DMS53 (cell line): Measurements from ENCODE around the gene SDCCAG8.

Source experiments
- DNase-seq: peaks from one replicate; lab custom pipeline; 2025; lab: John Stamatoyannopoulos, UW

Gene SDCCAG8

DNA sequence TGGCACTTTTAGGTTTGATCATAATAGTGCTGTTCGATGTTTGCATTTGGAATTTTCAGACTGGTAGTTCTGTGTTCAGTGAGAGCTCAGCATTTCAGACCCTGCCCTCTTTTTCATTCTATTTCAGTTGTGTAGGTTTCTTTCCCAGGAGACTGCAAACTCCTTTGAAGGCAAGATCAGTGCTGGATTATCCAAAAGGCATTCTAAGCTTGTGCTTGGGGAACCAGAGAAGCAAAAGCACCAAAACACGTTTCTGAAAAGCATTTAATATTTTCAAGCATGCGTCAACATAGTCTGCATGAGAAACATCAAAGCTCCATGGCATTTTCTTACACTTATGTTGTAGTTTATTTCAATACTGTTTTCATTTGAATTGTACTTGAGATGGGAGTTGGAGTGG, 292.1 kb downstream of the SDCCAG8 start:
- DNase-seq = no peak

GRCh38 chr1:243548516-243548915, 292.7 kb downstream of the SDCCAG8 start:
- no peak for DNase-seq

GRCh38 chr1:243549108-243549507, 293.3 kb downstream of the SDCCAG8 start:
- DNase-seq = no peak
